Cardiac muscle cell (in vitro differentiated cells and primary cell): ENCODE measurements around the gene MAGEB3. TPM values are rescaled to one million over a fixed set of nuclear protein-coding genes. Genes with fewer than 3 reads are reported as not detected.

Experiments
- DNase-seq, 2 donors: peaks; one replicate each; pipeline versions ENCODE4 v3.0.0 to v3.0.0-alpha.2; 2010 to 2017; ENCODE audit warnings: low read depth in 1 of 2, low spot score in 1 of 2
- H3K27ac ChIP-seq: fragments of 200-600 bp; sonication (generic); 2 replicates; pipeline ENCODE4 v1.5.1; 2016
- H3K27me3 ChIP-seq: fragments of 200-600 bp; sonication (generic); 2 replicates; pipeline ENCODE4 v1.6.0; 2016; ENCODE audit warnings: control low read depth
- H3K36me3 ChIP-seq: fragments of 200-600 bp; sonication (generic); 2 replicates; pipeline ENCODE4 v1.5.1; 2016; ENCODE audit warnings: control low read depth
- H3K4me1 ChIP-seq: fragments of 200-600 bp; sonication (generic); 2 replicates; pipeline ENCODE4 v1.8.1; 2017; ENCODE audit warnings: low read depth, mild to moderate bottlenecking, mixed run types
- H3K4me3 ChIP-seq: fragments of 200-600 bp; sonication (generic); 2 replicates; pipeline ENCODE4 v1.5.1; 2016; ENCODE audit warnings: mild to moderate bottlenecking
- H3K9me3 ChIP-seq: fragments of 200-600 bp; sonication (generic); 2 replicates; pipeline ENCODE4 v1.5.1; 2017; ENCODE audit warnings: low read depth, mild to moderate bottlenecking, control low read depth
- CTCF ChIP-seq: IDR thresholded peaks from 2 replicates; pipeline ENCODE4 v1.5.1; 2012; ENCODE audit warnings: low read depth, mild to moderate bottlenecking, low read length
- polyA plus RNA-seq: library from polyadenylated mRNA; unstranded; fragments of >200 nt; fragmentation: Nextera tagmentation; extraction: Ambion mirVana; gene quantifications from 2 replicates; pipeline ENCODE4 v1.2.1, GENCODE V29; 2016
- total RNA-seq: library from RNA; depleted of rRNA; stranded (reverse); fragments of >200 nt; gene quantifications from 2 replicates; pipeline ENCODE4 v1.2.3, GENCODE V29; 2016

MAGEB3 gene
- total and polyA plus RNA-seq, 2 experiments from 2014 or later, result not detected

GRCh38 chrX:30253257-30253656, 22.8 kb downstream of the MAGEB3 start:
- no peak overlapping the region for H3K4me3 ChIP-seq
- H3K27me3 ChIP-seq, result no peaks in the 10 kb centered on the region
- no peaks in the 10 kb centered on the region for H3K36me3 ChIP-seq
- H3K9me3 ChIP-seq, result no peaks in the 10 kb centered on the region
- H3K4me1 ChIP-seq, result no peaks in the 10 kb centered on the region
- no peak for TF ChIP-seq CTCF
- DNase-seq, result no peak
- no peak overlapping the region for H3K27ac ChIP-seq

- no peaks in the 10 kb centered on the region for H3K27me3 ChIP-seq
- H3K27ac ChIP-seq, result no peak overlapping the region
- TF ChIP-seq CTCF, result no peak
- DNase-seq, result no peak
- H3K36me3 ChIP-seq, result no peaks in the 10 kb centered on the region
- no peaks in the 10 kb centered on the region for H3K9me3 ChIP-seq
- no peaks in the 10 kb centered on the region for H3K4me1 ChIP-seq
- H3K4me3 ChIP-seq, result no peak overlapping the region
Observed at GRCh38 chrX:30259927-30260326, 29.5 kb downstream of the MAGEB3 start.

- Histone ChIP-seq H3K27ac (no peak overlapping the region), H3K36me3 (no peaks in the 10 kb centered on the region), H3K4me3 (no peak overlapping the region), H3K9me3 (no peaks in the 10 kb centered on the region), H3K4me1 (no peaks in the 10 kb centered on the region), H3K27me3 (no peaks in the 10 kb centered on the region)
- no peak for DNase-seq
- no peak for TF ChIP-seq CTCF
Observed at GRCh38 chrX:30261012-30261411, 30.6 kb downstream of the MAGEB3 start.

GRCh38 chrX:30262763-30263162, 32.3 kb downstream of the MAGEB3 start:
- Histone ChIP-seq H3K27me3 (no peaks in the 10 kb centered on the region), H3K4me1 (no peaks in the 10 kb centered on the region), H3K4me3 (no peak overlapping the region), H3K9me3 (no peaks in the 10 kb centered on the region), H3K36me3 (no peaks in the 10 kb centered on the region), H3K27ac (no peak overlapping the region)
- DNase-seq, result no peak
- no peak for TF ChIP-seq CTCF

GRCh38 chrX:30270639-30271038, 40.2 kb downstream of the MAGEB3 start:
- no peaks in the 10 kb centered on the region for H3K4me1 ChIP-seq
- no peaks in the 10 kb centered on the region for H3K27me3 ChIP-seq
- DNase-seq, result no peak
- H3K36me3 ChIP-seq, result no peaks in the 10 kb centered on the region
- no peak overlapping the region for H3K4me3 ChIP-seq
- no peak for TF ChIP-seq CTCF
- no peaks in the 10 kb centered on the region for H3K9me3 ChIP-seq
- no peak overlapping the region for H3K27ac ChIP-seq

- no peaks in the 10 kb centered on the region for H3K36me3 ChIP-seq
- peak; percentile 25 for TF ChIP-seq CTCF
- no peaks in the 10 kb centered on the region for H3K27me3 ChIP-seq
- no peak overlapping the region for H3K4me3 ChIP-seq
- DNase-seq, result peak; percentile 19 to 38
- H3K9me3 ChIP-seq, result no peaks in the 10 kb centered on the region
- H3K27ac ChIP-seq, result no peak overlapping the region
- no peaks in the 10 kb centered on the region for H3K4me1 ChIP-seq
Observed at GRCh38 chrX:30275498-30275897, 45.0 kb downstream of the MAGEB3 start.
